SU-DHL-6 (cell line): ENCODE results near the gene HSF5.

Source experiments
- EZH2phosphoT487 ChIP-seq: fragments of 200-600 bp; sonication (generic), shearing (Covaris generic); conservative IDR thresholded peaks from 2 replicates; pipeline ENCODE4 v1.6.1; 2018; ENCODE audit warnings: mild to moderate bottlenecking, antibody characterized with exemption, low read length, moderate library complexity, mixed read lengths
- TF ChIP-seq, protein P1 (sequence below): fragments of 200-600 bp; sonication (generic); IDR thresholded peaks from one replicate; pipeline ENCODE4 v1.5.1; 2017; ENCODE audit warnings: antibody characterized with exemption, mild to moderate bottlenecking, low read length, moderate library complexity; ENCODE audit not compliant: insufficient read depth, poor library complexity, severe bottlenecking

DNA sequence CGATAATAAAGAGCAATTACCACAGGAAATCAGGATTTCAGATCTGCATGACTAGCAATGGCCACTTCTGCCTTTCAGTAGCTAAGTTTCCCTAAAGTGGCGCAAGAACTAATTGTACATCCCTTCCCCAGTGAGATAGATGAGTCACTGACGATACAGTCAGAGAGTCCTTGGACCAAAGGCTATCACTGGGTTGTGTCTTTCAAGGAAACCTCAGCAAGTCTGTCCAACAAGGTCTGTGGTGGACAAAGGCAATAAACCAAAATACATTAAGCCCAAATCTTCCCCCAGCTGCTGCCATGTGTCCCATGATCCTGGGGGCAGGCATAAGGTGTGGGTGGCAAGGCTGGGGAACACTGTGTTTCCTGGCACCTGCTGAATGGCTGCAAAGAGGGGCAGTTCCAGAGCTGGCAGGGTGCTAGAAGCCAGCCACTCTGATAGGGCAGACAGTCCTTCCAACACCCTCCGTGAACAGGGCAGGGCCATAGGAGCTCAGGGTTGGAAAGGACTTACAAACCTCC, 46.8 kb upstream of the HSF5 start:
- TF ChIP-seq, protein P1, sequence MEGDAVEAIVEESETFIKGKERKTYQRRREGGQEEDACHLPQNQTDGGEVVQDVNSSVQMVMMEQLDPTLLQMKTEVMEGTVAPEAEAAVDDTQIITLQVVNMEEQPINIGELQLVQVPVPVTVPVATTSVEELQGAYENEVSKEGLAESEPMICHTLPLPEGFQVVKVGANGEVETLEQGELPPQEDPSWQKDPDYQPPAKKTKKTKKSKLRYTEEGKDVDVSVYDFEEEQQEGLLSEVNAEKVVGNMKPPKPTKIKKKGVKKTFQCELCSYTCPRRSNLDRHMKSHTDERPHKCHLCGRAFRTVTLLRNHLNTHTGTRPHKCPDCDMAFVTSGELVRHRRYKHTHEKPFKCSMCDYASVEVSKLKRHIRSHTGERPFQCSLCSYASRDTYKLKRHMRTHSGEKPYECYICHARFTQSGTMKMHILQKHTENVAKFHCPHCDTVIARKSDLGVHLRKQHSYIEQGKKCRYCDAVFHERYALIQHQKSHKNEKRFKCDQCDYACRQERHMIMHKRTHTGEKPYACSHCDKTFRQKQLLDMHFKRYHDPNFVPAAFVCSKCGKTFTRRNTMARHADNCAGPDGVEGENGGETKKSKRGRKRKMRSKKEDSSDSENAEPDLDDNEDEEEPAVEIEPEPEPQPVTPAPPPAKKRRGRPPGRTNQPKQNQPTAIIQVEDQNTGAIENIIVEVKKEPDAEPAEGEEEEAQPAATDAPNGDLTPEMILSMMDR = no peak
- TF ChIP-seq EZH2phosphoT487 = no peak
